ENCODE results near the gene CBFB. TPM values are rescaled to one million over a fixed set of nuclear protein-coding genes. Genes with fewer than 3 reads are reported as not detected.

Gene CBFB
- total and polyA plus RNA-seq, 2 experiments from 2014 or later, result 26.1 to 26.9 TPM

GRCh38 chr16:67129422-67129821 is 100.5 kb downstream of the CBFB start (continued):
- TF ChIP-seq, protein P1, sequence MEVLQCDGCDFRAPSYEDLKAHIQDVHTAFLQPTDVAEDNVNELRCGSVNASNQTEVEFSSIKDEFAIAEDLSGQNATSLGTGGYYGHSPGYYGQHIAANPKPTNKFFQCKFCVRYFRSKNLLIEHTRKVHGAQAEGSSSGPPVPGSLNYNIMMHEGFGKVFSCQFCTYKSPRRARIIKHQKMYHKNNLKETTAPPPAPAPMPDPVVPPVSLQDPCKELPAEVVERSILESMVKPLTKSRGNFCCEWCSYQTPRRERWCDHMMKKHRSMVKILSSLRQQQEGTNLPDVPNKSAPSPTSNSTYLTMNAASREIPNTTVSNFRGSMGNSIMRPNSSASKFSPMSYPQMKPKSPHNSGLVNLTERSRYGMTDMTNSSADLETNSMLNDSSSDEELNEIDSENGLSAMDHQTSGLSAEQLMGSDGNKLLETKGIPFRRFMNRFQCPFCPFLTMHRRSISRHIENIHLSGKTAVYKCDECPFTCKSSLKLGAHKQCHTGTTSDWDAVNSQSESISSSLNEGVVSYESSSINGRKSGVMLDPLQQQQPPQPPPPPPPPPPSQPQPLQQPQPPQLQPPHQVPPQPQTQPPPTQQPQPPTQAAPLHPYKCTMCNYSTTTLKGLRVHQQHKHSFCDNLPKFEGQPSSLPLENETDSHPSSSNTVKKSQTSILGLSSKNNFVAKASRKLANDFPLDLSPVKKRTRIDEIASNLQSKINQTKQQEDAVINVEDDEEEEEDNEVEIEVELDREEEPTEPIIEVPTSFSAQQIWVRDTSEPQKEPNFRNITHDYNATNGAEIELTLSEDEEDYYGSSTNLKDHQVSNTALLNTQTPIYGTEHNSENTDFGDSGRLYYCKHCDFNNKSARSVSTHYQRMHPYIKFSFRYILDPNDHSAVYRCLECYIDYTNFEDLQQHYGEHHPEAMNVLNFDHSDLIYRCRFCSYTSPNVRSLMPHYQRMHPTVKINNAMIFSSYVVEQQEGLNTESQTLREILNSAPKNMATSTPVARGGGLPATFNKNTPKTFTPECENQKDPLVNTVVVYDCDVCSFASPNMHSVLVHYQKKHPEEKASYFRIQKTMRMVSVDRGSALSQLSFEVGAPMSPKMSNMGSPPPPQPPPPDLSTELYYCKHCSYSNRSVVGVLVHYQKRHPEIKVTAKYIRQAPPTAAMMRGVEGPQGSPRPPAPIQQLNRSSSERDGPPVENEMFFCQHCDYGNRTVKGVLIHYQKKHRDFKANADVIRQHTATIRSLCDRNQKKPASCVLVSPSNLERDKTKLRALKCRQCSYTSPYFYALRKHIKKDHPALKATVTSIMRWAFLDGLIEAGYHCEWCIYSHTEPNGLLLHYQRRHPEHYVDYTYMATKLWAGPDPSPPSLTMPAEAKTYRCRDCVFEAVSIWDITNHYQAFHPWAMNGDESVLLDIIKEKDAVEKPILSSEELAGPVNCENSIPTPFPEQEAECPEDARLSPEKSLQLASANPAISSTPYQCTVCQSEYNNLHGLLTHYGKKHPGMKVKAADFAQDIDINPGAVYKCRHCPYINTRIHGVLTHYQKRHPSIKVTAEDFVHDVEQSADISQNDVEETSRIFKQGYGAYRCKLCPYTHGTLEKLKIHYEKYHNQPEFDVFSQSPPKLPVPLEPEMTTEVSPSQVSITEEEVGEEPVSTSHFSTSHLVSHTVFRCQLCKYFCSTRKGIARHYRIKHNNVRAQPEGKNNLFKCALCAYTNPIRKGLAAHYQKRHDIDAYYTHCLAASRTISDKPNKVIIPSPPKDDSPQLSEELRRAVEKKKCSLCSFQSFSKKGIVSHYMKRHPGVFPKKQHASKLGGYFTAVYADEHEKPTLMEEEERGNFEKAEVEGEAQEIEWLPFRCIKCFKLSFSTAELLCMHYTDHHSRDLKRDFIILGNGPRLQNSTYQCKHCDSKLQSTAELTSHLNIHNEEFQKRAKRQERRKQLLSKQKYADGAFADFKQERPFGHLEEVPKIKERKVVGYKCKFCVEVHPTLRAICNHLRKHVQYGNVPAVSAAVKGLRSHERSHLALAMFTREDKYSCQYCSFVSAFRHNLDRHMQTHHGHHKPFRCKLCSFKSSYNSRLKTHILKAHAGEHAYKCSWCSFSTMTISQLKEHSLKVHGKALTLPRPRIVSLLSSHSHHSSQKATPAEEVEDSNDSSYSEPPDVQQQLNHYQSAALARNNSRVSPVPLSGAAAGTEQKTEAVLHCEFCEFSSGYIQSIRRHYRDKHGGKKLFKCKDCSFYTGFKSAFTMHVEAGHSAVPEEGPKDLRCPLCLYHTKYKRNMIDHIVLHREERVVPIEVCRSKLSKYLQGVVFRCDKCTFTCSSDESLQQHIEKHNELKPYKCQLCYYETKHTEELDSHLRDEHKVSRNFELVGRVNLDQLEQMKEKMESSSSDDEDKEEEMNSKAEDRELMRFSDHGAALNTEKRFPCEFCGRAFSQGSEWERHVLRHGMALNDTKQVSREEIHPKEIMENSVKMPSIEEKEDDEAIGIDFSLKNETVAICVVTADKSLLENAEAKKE (CRISPR knock-in tag; IDR thresholded peaks at IDR 0.05), result no peak
- no peak for TF ChIP-seq NANOG (IDR thresholded peaks at IDR 0.05; ENCODE audit: borderline replicate concordance)
- TF ChIP-seq, protein P2, sequence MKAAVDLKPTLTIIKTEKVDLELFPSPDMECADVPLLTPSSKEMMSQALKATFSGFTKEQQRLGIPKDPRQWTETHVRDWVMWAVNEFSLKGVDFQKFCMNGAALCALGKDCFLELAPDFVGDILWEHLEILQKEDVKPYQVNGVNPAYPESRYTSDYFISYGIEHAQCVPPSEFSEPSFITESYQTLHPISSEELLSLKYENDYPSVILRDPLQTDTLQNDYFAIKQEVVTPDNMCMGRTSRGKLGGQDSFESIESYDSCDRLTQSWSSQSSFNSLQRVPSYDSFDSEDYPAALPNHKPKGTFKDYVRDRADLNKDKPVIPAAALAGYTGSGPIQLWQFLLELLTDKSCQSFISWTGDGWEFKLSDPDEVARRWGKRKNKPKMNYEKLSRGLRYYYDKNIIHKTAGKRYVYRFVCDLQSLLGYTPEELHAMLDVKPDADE (IDR thresholded peaks at IDR 0.05), result no peak

- H3K79me2 ChIP-seq (replicated peaks; ENCODE audit: insufficient read depth), result no peaks in the 10 kb centered on the region
- H3K36me3 ChIP-seq (ENCODE audit: insufficient read depth), result peaks cover 21% of the 10 kb centered on the region; the same call in 1 of the 2 replicates
- no peak overlapping the region for H2AFZ ChIP-seq
- no peak overlapping the region for H3K27ac ChIP-seq (ENCODE audit: low read depth)
- no peak overlapping the region for H3K4me2 ChIP-seq
- peaks cover 51% of the 10 kb centered on the region for H3K36me3 Mint-ChIP-seq (ENCODE audit: low read depth)
- H4K20me1 ChIP-seq (replicated peaks; ENCODE audit: insufficient read depth), result peaks cover 5% of the 10 kb centered on the region; the same call in 1 of the 2 replicates
- no peaks in the 10 kb centered on the region for H3K9me2 ChIP-seq (ENCODE audit: insufficient read depth)
- no peaks in the 10 kb centered on the region for H3F3A ChIP-seq (replicated peaks; ENCODE audit: low read depth)
- DNase-seq (ENCODE audit: low spot score) (no peak), ATAC-seq (no peak)
- no peak overlapping the region for H3K4me3 Mint-ChIP-seq
- H3K9me3 Mint-ChIP-seq, result no peaks in the 10 kb centered on the region
- no peaks in the 10 kb centered on the region for H3K4me1 ChIP-seq (ENCODE audit: insufficient read depth)
- no peak overlapping the region for H3K4me3 ChIP-seq
- H3K27ac Mint-ChIP-seq, result no peak overlapping the region
- H3K27me3 Mint-ChIP-seq (ENCODE audit: insufficient read depth, low read depth, poor library complexity), result peaks cover 1% of the 10 kb centered on the region
- H3K27me3 ChIP-seq (ENCODE audit: insufficient read depth), result no peaks in the 10 kb centered on the region
- no peaks in the 10 kb centered on the region for H3K4me1 Mint-ChIP-seq
- TF ChIP-seq, protein P1 (CRISPR knock-in tag; IDR thresholded peaks at IDR 0.05), result no peak
- TF ChIP-seq REST (IDR thresholded peaks at IDR 0.05; ENCODE audit: unreplicated experiment), result no peak
Measured at GRCh38 chr16:67137605-67138004, 108.7 kb downstream of the CBFB start.

Measured in GM23338 (cell line).